Motor neuron (in vitro differentiated cells): Measurements from ENCODE around the gene MDM2. TPM values are rescaled to one million over a fixed set of nuclear protein-coding genes. Genes with fewer than 3 reads are reported as not detected.

Experiments used
- ATAC-seq, 8 experiments: fragments of 200-7000 bp; cut with Tn5 transposase; replicated peaks in 6 of 8; 2 replicates each; pipeline ENCODE4 v1.8.0; 2021; ENCODE audit warnings: mild to moderate bottlenecking in 8 of 8, moderate library complexity in 8 of 8
- H3K27ac ChIP-seq, 2 donors: fragments of 250-450 bp; sonication (Bioruptor Pico); 2 replicates each; pipeline ENCODE4 v1.9.0; 2021; ENCODE audit warnings: antibody characterized with exemption in 2 of 2, mild to moderate bottlenecking in 2 of 2, moderate library complexity in 1 of 2
- H3K4me1 ChIP-seq, 2 donors: fragments of 250-450 bp; sonication (Bioruptor Pico); replicated peaks in 1 of 2; 2 replicates each; pipeline ENCODE4 v1.6.1; 2021; ENCODE audit warnings: antibody characterized with exemption in 2 of 2, mild to moderate bottlenecking in 2 of 2, moderate library complexity in 1 of 2
- H3K4me3 ChIP-seq, 5 donors: fragments of 250-450 bp; sonication (Bioruptor Pico); 2 replicates each; pipeline ENCODE4 v1.9.0; 2021; ENCODE audit warnings: antibody characterized with exemption in 5 of 5, mild to moderate bottlenecking in 5 of 5, moderate library complexity in 4 of 5
- WGBS, 10 experiments: fragments of 450-650 bp; shearing (Covaris generic); methylation state at CpG; one replicate each; pipeline ENCODE4 v1.0.0; 2022; 5-methylcytosine and 5-hydroxymethylcytosine counted together
- in situ Hi-C, 9 experiments: fragments of 400-800 bp; cut with MboI; loops; one replicate each; pipeline ENCODE4 v1.15.0; 2021; ENCODE audit warnings: low sequenced_read_pairs in 9 of 9, low pct_unique_long_range_greater_than_20kb in 2 of 9; ENCODE audit not compliant: unreplicated experiment in 9 of 9
- total RNA-seq, 8 experiments: library from RNA; unstranded; fragments of 300-600 nt; gene quantifications; 2 replicates each; pipeline versions ENCODE4 v1.2.3 to v1.2.4, GENCODE V29; 2022

Gene MDM2
- total RNA-seq, 8 experiments from 2014 or later: 33.6 to 384 (median 99.5) TPM

DNA sequence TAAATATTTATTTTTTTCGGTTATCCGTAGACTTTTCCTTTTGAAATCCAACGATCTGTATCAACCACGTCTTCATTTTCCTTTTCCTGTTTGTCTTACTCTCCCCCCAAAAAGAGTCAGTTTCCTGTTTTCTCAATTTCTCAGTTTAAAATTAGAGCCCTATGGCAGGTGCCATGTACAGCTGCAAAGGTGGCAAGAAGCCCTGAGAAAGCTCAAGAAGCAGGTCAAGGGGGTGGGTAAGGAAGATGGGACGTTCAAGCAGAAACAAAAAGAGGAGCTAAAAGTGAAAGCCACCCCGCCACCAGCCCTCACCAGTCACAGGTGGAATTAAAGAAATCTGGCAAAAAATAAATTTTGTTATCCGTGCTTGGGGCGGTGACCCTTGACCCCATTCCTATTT is 35.3 kb upstream of the MDM2 start:
- in situ Hi-C loops: no loop called here
- Histone ChIP-seq H3K4me3 (no peak overlapping the region), H3K27ac (no peak overlapping the region), H3K4me1 (no peaks in the 10 kb centered on the region)
- WGBS, 10 experiments: 71 to 100% (median 91%) methylated on average over 2 to 8 of the region's 8 CpGs
- ATAC-seq: no peak

DNA sequence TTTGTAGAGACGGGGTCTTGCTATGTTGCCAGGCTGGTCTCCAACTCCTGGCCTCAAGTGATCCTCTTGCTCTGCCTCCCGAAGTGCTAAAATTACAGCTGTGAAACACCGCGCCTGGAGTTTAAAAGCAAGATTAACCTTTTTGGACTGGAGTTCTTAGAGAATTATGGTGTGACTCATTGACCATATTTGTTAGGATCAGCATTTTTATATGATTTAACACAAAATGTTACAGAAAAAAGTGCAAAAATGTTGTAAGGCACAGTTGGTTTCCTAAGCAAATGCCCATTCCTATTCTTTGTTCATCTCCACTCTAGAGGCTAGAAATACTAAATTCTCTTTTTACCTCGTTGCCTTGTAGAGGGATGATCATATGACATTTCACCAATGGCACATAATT is 34.4 kb upstream of the MDM2 start:
- in situ Hi-C loops: no loop called here
- Histone ChIP-seq H3K4me1 (no peaks in the 10 kb centered on the region), H3K27ac (no peak overlapping the region), H3K4me3 (no peak overlapping the region)
- no peak for ATAC-seq
- whole genome bisulfite sequencing, 10 experiments: 65 to 98% (median 83%) methylated on average over 1 to 5 of the region's 5 CpGs; no CpG with 5 or more reads in 3 of the 10 experiments

DNA sequence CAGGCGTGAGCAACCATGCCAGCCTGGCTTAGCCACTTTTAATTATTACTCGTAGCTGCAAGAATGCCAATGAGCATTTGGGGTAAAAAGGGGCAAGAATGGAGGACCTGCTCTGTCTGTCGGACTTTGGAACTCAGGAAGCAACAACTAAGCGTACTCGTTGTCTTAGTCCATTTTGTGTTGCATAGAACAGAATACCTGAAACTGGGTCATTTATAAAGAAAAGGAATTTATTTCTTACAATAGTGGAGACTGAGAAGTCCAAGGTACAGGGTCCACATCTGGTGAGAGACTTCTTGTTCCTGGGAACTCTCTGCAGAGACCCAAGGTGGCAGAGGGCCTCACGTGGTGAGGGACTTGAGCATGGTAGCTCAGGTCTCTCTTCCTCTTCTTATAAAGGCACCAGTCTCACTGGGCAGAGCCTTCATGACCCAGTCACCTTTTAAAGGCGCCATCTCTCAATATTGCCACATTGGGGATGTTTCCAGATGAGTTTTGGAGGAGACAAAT is 32.8 kb upstream of the MDM2 start:
- Histone ChIP-seq H3K27ac (no peak overlapping the region), H3K4me1 (no peaks in the 10 kb centered on the region), H3K4me3 (no peak overlapping the region)
- ATAC-seq: no peak
- 73 to 100% (median 100%) methylated on average over 1 to 5 of the region's 7 CpGs; no CpG with 5 or more reads in 1 of the 10 experiments for WGBS, 10 experiments
- in situ Hi-C loops: no loop called here

DNA sequence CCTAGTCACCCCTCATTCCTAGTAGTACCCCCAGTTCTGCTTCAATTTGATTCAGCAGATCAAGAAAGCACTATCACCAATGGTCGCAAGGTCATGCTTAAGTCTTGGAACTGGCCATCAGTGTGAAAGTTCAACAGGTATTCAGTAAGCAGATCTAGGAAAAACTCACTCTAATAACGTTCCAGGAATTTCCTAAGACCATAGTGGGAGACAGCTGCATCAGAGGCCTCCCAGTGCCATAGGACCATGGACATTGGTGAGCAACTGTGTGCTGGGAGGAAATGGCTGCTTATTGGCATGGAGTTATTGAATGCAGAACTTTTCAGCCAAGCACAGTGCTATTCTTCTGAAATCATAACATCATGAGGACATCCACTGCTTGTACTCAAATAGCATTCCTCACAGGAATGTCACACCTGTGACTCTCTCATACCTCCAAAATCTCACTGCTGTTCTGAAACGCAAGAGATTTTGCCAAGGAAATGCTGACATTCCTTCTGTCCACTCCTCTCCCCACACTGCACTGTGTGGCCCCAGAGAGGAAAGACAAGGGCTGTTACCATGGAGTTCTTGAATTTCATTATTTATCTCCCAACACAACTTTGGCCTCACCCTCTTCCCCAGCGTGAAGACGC is 30.9 kb upstream of the MDM2 start:
- in situ Hi-C loops: no loop called here
- no peak overlapping the region for H3K27ac ChIP-seq
- peak in 1 of 8 experiments; percentile 59 for ATAC-seq
- 80 to 93% (median 86%) methylated on average over 2 to 5 of the region's 5 CpGs; no CpG with 5 or more reads in 6 of the 10 experiments for WGBS, 10 experiments
- H3K4me3 ChIP-seq: no peak overlapping the region
- H3K4me1 ChIP-seq: no peaks in the 10 kb centered on the region

DNA sequence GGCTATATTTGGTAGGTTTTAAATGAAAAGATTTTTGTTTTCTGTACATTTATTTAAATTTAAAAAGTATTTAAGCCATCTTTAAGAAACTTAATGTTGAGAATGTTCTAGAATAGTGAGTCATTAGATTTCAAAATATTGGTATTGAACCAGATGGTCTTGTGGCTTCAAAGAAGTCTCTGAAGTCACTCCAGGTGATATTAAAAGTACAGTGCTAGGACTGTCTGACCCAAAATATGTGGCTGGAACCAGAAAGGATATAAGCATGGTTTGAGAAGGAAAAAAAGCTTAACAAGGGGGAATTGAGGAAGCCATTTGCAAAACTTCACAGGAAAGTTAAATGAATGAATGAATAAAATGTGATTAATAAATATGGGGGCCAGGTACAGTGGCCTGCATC is 28.7 kb upstream of the MDM2 start:
- no peak for ATAC-seq
- in situ Hi-C loops: no loop called here
- no peak overlapping the region for H3K27ac ChIP-seq
- H3K4me3 ChIP-seq: no peak overlapping the region
- H3K4me1 ChIP-seq: no peaks in the 10 kb centered on the region

DNA sequence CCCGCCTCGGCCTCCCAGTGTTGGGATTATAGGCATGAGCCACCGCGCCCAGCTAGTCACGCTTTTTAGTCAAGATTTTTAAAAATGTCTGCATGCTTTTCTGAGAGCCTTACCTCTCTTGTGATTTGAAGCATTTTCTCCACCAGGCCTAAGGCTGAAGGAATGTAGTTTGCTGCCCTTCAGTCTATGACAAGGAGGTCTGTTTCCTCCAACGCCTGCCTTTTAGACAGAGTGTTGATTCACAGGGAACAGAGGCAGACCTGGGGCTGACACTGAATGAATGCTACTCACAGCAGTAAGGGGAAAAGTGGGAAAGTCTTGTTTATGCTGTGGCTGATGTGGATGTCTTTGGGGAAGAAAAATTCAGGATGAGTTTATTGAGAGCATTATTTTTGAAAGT is 27.2 kb upstream of the MDM2 start:
- Histone ChIP-seq H3K4me3 (no peak overlapping the region), H3K27ac (no peak overlapping the region), H3K4me1 (no peaks in the 10 kb centered on the region)
- in situ Hi-C loops: no loop called here
- 50 to 100% (median 94%) methylated on average over 1 to 6 of the region's 6 CpGs; no CpG with 5 or more reads in 6 of the 10 experiments for WGBS, 10 experiments
- ATAC-seq: no peak

DNA sequence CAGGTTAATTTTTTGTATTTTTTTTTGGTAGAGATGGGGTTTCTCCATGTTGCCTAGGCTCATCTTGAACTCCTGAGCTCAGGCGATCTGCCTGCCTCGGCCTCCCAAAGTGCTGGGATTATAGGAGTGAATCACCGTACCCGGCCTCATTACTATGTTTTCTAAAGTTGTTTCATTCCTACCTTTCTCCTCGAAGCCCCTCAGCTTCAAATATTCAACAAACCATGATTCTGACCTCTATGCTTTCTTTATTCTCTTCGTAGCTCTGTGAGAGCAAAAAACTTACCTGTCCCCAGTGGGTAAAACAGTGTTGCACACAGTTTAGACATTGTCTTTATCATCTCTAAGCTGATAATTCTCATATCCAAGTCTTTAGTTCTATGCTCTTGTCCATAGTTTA is 26.2 kb upstream of the MDM2 start:
- H3K4me1 ChIP-seq: no peaks in the 10 kb centered on the region
- no peak for ATAC-seq
- H3K4me3 ChIP-seq: no peak overlapping the region
- H3K27ac ChIP-seq: no peak overlapping the region
- in situ Hi-C loops: no loop called here
- WGBS, 10 experiments: 60 to 100% (median 92%) methylated on average over 1 to 6 of the region's 6 CpGs

DNA sequence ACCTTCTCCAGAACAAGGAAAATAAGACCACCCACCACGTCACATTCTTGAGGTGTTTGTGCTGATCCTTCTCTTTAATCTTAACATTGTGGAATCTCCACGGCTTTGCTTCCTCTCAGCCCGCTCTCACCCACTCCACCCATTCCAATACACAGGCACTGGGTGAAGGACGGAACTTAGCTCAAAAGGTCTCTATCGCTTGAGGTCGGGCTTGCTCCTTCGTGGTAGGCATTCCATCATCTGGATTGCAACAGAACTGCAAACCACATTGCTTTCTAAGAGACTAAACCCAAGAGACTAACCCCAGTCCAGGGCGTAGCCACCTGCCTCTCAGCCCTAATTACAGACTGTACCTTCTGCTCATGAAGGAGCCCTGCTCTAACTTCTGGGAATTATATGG is 24.0 kb upstream of the MDM2 start:
- Histone ChIP-seq H3K27ac (no peak overlapping the region), H3K4me1 (no peaks in the 10 kb centered on the region), H3K4me3 (no peak overlapping the region)
- in situ Hi-C loops: no loop called here
- WGBS, 10 experiments: 64 to 94% (median 87%) methylated on average over 2 to 8 of the region's 8 CpGs; no CpG with 5 or more reads in 1 of the 10 experiments
- ATAC-seq: no peak

DNA sequence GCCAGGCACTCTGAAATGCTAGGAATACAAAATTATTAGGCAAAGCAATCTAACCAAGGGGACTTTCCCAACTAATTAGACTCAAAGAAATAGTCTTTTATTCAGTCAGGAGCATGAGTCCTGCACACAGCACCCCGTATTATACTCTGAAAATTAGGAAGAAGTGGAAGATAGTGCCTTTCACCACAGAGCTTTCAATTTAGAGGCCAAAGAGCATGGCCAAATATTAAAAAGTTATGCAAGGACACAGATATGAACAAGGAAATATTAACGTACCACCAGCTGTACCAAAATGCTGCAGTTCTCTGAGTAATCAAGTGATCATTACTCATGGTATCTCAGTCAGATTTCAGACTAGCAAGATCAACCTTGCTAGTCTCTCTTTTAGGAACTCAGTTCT is 22.6 kb upstream of the MDM2 start:
- WGBS, 10 experiments: 13 to 100% (median 86%) methylated on average over 1 to 2 of the region's 2 CpGs; no CpG with 5 or more reads in 1 of the 10 experiments
- ATAC-seq: no peak
- no peaks in the 10 kb centered on the region for H3K4me1 ChIP-seq
- no peak overlapping the region for H3K4me3 ChIP-seq
- no peak overlapping the region for H3K27ac ChIP-seq
- in situ Hi-C loops: no loop called here

DNA sequence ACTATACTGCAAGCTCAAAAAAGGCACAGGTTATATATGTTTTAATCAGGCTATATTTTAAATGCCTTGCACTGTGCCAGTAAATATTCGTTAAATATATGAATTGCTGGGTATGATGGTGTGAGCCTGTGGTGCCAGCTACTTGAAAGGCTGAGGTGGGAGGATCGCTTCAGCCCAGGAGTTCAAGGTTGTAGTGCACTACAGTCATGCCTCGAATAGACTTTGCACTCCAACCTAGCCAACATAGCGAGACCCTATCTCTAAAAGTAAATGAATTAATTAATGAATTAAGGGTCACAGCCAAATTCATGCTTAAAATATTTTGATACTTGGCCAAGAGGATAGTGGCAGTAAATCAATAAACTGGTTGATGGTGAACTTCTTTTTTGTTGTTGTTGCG is 22.2 kb upstream of the MDM2 start:
- WGBS, 10 experiments: 67 to 95% (median 87%) methylated on average over 1 to 5 of the region's 5 CpGs; no CpG with 5 or more reads in 2 of the 10 experiments
- Histone ChIP-seq H3K27ac (no peak overlapping the region), H3K4me3 (no peak overlapping the region), H3K4me1 (no peaks in the 10 kb centered on the region)
- in situ Hi-C loops: no loop called here
- ATAC-seq: no peak

DNA sequence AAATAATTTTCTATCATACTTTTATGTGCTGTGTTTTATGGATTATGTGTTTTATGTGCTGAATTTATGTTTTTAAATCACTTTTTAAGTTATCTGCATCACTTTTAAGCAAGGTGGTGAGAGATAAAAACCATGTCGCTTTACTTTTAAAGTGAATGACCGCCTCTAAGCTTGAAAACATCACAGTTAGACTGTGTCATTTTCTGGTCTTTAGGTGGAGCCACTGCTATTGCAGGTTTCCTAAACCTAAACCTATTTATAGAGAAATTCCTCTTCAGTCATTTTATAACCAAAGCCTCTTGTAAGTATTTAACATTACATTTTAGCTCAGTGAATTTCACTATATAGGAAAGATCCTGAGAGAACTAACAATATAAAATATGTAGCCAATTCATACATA is 21.0 kb upstream of the MDM2 start:
- ATAC-seq: peak in 2 of 8 experiments; percentile 59 to 65
- H3K4me1 ChIP-seq: no peaks in the 10 kb centered on the region
- no peak overlapping the region for H3K4me3 ChIP-seq
- in situ Hi-C loops: no loop called here
- no peak overlapping the region for H3K27ac ChIP-seq
- WGBS, 10 experiments: 89 to 100% (median 94%) methylated on average over 1 to 2 of the region's 2 CpGs; no CpG with 5 or more reads in 2 of the 10 experiments

DNA sequence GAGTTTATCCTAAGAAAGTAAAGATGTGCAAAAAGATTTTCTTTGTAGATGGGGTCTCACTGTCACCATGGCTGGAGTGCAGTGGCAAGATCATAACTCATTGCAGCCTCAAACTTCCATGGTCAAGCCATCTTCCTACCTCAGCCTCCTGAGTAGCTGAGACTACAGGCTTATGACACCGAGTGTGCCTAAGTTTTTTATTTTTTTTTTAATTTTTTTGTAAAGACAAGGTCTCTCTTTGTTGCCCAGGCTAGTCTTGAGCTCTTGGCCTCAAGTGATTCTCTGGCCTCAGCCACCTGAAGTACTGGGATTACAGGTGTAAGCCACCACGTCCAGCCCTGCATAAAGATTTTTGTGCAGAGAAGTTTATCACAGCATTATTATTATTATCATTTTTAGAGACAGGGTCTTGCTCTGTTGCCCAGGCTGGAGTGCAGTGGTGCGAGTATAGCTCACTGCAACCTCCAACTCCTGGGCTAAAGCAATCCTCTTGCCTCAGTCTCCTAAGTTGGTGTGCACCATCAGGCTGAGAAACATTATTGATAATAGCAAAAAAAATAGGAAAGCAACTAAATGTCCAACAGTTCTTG is 19.3 kb upstream of the MDM2 start:
- 50 to 100% (median 86%) methylated on average over 1 to 3 of the region's 3 CpGs; no CpG with 5 or more reads in 2 of the 10 experiments for WGBS, 10 experiments
- Histone ChIP-seq H3K4me1 (no peaks in the 10 kb centered on the region), H3K4me3 (no peak overlapping the region), H3K27ac (no peak overlapping the region)
- in situ Hi-C loops: no loop called here
- no peak for ATAC-seq

DNA sequence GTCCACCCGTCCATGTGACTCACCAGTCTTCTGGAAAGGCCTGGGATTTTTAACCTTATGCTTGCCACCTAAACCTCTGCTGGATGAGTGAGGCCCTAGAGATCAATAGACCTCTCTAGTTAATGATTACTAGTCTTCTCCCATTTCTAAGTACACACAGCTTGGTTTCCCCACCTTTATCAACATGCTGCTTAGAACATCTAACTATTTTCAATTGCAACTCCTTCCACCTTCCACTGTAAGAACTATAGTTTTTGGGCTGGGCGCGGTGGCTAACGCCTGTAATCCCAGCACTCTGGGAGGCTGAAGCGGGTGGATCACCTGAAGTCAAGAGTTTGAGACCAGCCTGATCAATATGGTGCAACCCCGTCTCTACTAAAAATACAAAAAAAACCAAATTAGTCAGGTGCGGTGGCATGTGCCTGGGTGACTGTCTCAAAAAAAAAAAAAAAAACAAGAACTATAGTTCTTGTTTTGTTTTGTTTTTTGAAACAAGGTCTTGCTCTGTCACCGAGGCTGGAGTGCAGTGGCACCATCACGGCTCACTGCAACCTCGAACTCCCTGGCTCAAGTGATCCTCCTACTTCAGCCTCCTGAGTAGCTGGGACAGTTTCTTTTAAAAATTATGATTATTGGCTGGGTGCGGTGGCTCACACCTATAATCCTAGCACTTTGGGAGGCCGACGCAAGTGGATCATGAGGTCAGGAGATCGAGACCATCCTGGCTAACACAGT is 18.7 kb upstream of the MDM2 start:
- H3K27ac ChIP-seq: no peak overlapping the region
- no peak overlapping the region for H3K4me3 ChIP-seq
- WGBS, 10 experiments: 50 to 100% (median 97%) methylated on average over 1 to 13 of the region's 14 CpGs; no CpG with 5 or more reads in 1 of the 10 experiments
- no peak for ATAC-seq
- in situ Hi-C loops: no loop called here
- H3K4me1 ChIP-seq: no peaks in the 10 kb centered on the region
